Brain microvascular endothelial cell (primary cell): ENCODE measurements around the gene DRAM2.

Experiments
- DNase-seq: peaks from one replicate; pipeline ENCODE4 v3.0.0-alpha.2; 2020
- H3K27ac ChIP-seq: fragments of 250-450 bp; sonication (Bioruptor Pico); 2 replicates; pipeline ENCODE4 v1.5.1; 2020; ENCODE audit warnings: mild to moderate bottlenecking, moderate library complexity
- H3K27me3 ChIP-seq: fragments of 250-450 bp; sonication (Bioruptor Pico); replicated peaks from 2 replicates; pipeline ENCODE4 v1.5.1; 2020; ENCODE audit warnings: mild to moderate bottlenecking
- H3K36me3 ChIP-seq: fragments of 250-450 bp; sonication (Bioruptor Pico); replicated peaks from 2 replicates; pipeline ENCODE4 v1.5.1; 2020; ENCODE audit warnings: mild to moderate bottlenecking
- H3K4me3 ChIP-seq: 2 replicates; pipeline ENCODE4 v1.5.1; 2011; ENCODE audit warnings: low read depth, mild to moderate bottlenecking, control low read depth, low read length, moderate library complexity
- CTCF ChIP-seq: IDR thresholded peaks from 2 replicates; pipeline ENCODE4 v1.5.1; 2011; ENCODE audit warnings: low read depth, mild to moderate bottlenecking, moderate library complexity, low read length, control low read depth, inconsistent platforms; ENCODE audit errors: missing control alignments
- in situ Hi-C: cut with HindIII; loops from 2 replicates; pipeline ENCODE4 v1.10.0; 2017; ENCODE audit warnings: low sequenced_read_pairs, low pct_ligation_motif_present

DRAM2 gene

GRCh38 chr1:111148376-111148881, 8.5 kb upstream of the DRAM2 start:
- in situ Hi-C loops = no loop called here
- Histone ChIP-seq H3K27me3 (no peaks in the 10 kb centered on the region), H3K4me3 (no peak overlapping the region), H3K27ac (no peak overlapping the region), H3K36me3 (peaks cover 14% of the 10 kb centered on the region)
- DNase-seq = no peak
- TF ChIP-seq CTCF = no peak

- H3K4me3 ChIP-seq = no peak overlapping the region
- in situ Hi-C loops = no loop called here
- H3K27ac ChIP-seq = no peak overlapping the region
- no peaks in the 10 kb centered on the region for H3K27me3 ChIP-seq
- no peak for DNase-seq
- H3K36me3 ChIP-seq = peaks cover 10% of the 10 kb centered on the region
- no peak for TF ChIP-seq CTCF
Observed at GRCh38 chr1:111147948-111148347, 8.1 kb upstream of the DRAM2 start.

GRCh38 chr1:111145963-111146768, 6.3 kb upstream of the DRAM2 start:
- Histone ChIP-seq H3K27me3 (no peaks in the 10 kb centered on the region), H3K27ac (no peak overlapping the region), H3K36me3 (peaks cover 10% of the 10 kb centered on the region), H3K4me3 (no peak overlapping the region)
- in situ Hi-C loops = no loop called here
- TF ChIP-seq CTCF = no peak
- DNase-seq = no peak

GRCh38 chr1:111145542-111145941, 5.6 kb upstream of the DRAM2 start:
- no peak for TF ChIP-seq CTCF
- no peak for DNase-seq
- in situ Hi-C loops = no loop called here

GRCh38 chr1:111142356-111142975, 2.6 kb upstream of the DRAM2 start:
- no peak overlapping the region for H3K27ac ChIP-seq
- no peak overlapping the region for H3K4me3 ChIP-seq
- DNase-seq = no peak
- no peaks in the 10 kb centered on the region for H3K27me3 ChIP-seq
- no peaks in the 10 kb centered on the region for H3K36me3 ChIP-seq
- in situ Hi-C loops = no loop called here
- no peak for TF ChIP-seq CTCF

More at GRCh38 chr1:111145542-111145941, 5.6 kb upstream of the DRAM2 start:
- H3K27ac ChIP-seq = no peak overlapping the region
- no peak overlapping the region for H3K4me3 ChIP-seq
- peaks cover 10% of the 10 kb centered on the region for H3K36me3 ChIP-seq
- no peaks in the 10 kb centered on the region for H3K27me3 ChIP-seq
